MM.1S (cell line): Measurements from ENCODE around the gene SLC35B4.

Source experiments
- DNase-seq: peaks from one replicate; pipeline ENCODE4 v3.0.0-alpha.2; 2015
- H2AFZ ChIP-seq: fragments of 300-600 bp; sonication (generic); 2 replicates; pipeline ENCODE4 v1.6.0; 2016; ENCODE audit warnings: antibody characterized with exemption, low read length
- H3F3A ChIP-seq: fragments of 300-600 bp; sonication (generic); 2 replicates; pipeline ENCODE4 v1.6.1; 2016; ENCODE audit warnings: mild to moderate bottlenecking, antibody characterized with exemption, low read length, moderate library complexity, mixed read lengths; ENCODE audit not compliant: insufficient read depth
- H3K27ac ChIP-seq: fragments of 300-600 bp; sonication (generic); 2 replicates; pipeline ENCODE4 v1.5.1; 2016; ENCODE audit warnings: mild to moderate bottlenecking, low read length
- H3K27me3 ChIP-seq: fragments of 300-600 bp; sonication (generic); replicated peaks from 2 replicates; pipeline ENCODE4 v1.6.0; 2016; ENCODE audit warnings: low read length; ENCODE audit not compliant: insufficient read depth
- H3K36me3 ChIP-seq: fragments of 300-600 bp; sonication (generic); replicated peaks from 2 replicates; pipeline ENCODE4 v1.6.1; 2016; ENCODE audit warnings: mild to moderate bottlenecking, low read length, mixed read lengths; ENCODE audit not compliant: insufficient read depth
- H3K4me1 ChIP-seq: fragments of 300-600 bp; sonication (generic); 2 replicates; pipeline ENCODE4 v1.6.1; 2016; ENCODE audit warnings: low read length, mixed read lengths
- H3K4me2 ChIP-seq: fragments of 300-600 bp; sonication (generic); 2 replicates; pipeline ENCODE4 v1.6.0; 2016; ENCODE audit warnings: low read depth, low read length
- H3K4me3 ChIP-seq: fragments of 300-600 bp; sonication (generic); 2 replicates; pipeline ENCODE4 v1.5.1; 2016; ENCODE audit warnings: low read length, mixed read lengths
- H3K79me2 ChIP-seq: fragments of 300-600 bp; sonication (generic); 2 replicates; pipeline ENCODE4 v1.6.1; 2016; ENCODE audit warnings: mixed run types, low read length, mixed read lengths
- H3K9ac ChIP-seq: fragments of 300-600 bp; sonication (generic); 2 replicates; pipeline ENCODE4 v1.6.1; 2016; ENCODE audit warnings: low read length, mixed read lengths
- H3K9me2 ChIP-seq: fragments of 300-600 bp; sonication (generic); replicated peaks from 2 replicates; pipeline ENCODE4 v1.6.1; 2016; ENCODE audit warnings: mild to moderate bottlenecking, low read length, mixed read lengths; ENCODE audit not compliant: insufficient read depth
- H3K9me3 ChIP-seq: fragments of 300-600 bp; sonication (generic); replicated peaks from 2 replicates; pipeline ENCODE4 v1.6.1; 2016; ENCODE audit warnings: mild to moderate bottlenecking, low read length, mixed read lengths; ENCODE audit not compliant: insufficient read depth
- H4K20me1 ChIP-seq: fragments of 300-600 bp; sonication (generic); 2 replicates; pipeline ENCODE4 v1.6.1; 2016; ENCODE audit warnings: mild to moderate bottlenecking, low read length, moderate library complexity, mixed read lengths; ENCODE audit not compliant: insufficient read depth
- CTCF ChIP-seq: fragments of 300-600 bp; sonication (generic); IDR thresholded peaks from 2 replicates; pipeline ENCODE4 v1.5.1; 2016; ENCODE audit warnings: antibody characterized with exemption, low read length, mixed read lengths
- EZH2 ChIP-seq: fragments of 300-600 bp; sonication (generic); optimal IDR thresholded peaks from 2 replicates; pipeline ENCODE3; 2017; ENCODE audit warnings: low read depth, mild to moderate bottlenecking, antibody characterized with exemption, low read length, mixed read lengths
- EZH2phosphoT487 ChIP-seq: fragments of 300-600 bp; sonication (generic); IDR thresholded peaks from 2 replicates; pipeline ENCODE4 v1.6.1; 2018; ENCODE audit warnings: antibody characterized with exemption, low read length

The SLC35B4 gene

GRCh38 chr7:134330974-134331373 is 14.2 kb upstream of the SLC35B4 start:
- H3K4me3 ChIP-seq = no peak overlapping the region
- H3K4me1 ChIP-seq = peaks cover 22% of the 10 kb centered on the region
- no peaks in the 10 kb centered on the region for H3K9me2 ChIP-seq
- H3K27ac ChIP-seq = no peak overlapping the region
- no peak for DNase-seq
- no peaks in the 10 kb centered on the region for H3K79me2 ChIP-seq
- no peaks in the 10 kb centered on the region for H3K36me3 ChIP-seq
- H4K20me1 ChIP-seq = no peaks in the 10 kb centered on the region
- no peaks in the 10 kb centered on the region for H3F3A ChIP-seq
- no peak for TF ChIP-seq EZH2
- no peak for TF ChIP-seq CTCF
- TF ChIP-seq EZH2phosphoT487 = no peak
- no peak overlapping the region for H2AFZ ChIP-seq
- no peaks in the 10 kb centered on the region for H3K27me3 ChIP-seq
- H3K4me2 ChIP-seq = no peak overlapping the region
- no peaks in the 10 kb centered on the region for H3K9me3 ChIP-seq
- H3K9ac ChIP-seq = no peak overlapping the region

DNA sequence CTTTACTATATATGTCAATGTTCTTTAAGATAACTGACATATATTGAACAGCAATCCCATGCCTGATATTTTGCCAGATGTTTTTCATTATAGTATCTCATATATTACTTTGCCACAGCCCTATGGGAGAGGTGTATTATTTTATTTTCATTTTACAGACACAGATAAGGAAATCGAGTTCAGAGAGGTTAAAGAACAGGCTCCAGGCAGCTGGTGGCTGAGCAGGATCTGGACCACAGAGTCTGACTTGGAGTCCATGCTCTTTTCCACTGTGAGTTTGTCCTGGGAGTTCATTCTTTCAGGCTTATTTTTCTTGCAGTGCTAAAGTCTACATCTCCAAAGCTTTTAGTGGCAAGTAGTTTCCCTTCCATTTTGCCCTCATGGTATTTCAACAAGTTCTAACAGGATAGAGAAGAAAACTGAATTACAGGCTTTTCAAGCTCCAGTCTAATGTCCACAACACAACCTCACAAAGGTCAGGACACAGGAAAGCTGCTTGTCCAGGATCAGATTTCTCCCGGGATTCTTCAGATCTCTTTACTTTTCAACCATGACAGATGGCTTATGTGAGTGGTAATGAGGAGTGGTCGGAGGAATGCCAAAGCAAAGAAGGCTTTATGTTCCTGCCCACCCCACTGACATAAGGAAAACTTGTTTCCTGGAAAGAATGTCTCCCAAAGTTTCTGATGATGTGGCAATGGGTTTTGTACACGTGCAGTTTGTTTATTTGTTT is 13.1 kb upstream of the SLC35B4 start:
- no peaks in the 10 kb centered on the region for H3K9me2 ChIP-seq
- no peak overlapping the region for H3K4me2 ChIP-seq
- H3K79me2 ChIP-seq = no peaks in the 10 kb centered on the region
- H3K4me3 ChIP-seq = no peak overlapping the region
- H3K9ac ChIP-seq = no peak overlapping the region
- no peaks in the 10 kb centered on the region for H3K27me3 ChIP-seq
- TF ChIP-seq CTCF (no peak), EZH2phosphoT487 (no peak), EZH2 (no peak)
- peaks cover 26% of the 10 kb centered on the region for H3K4me1 ChIP-seq
- no peaks in the 10 kb centered on the region for H4K20me1 ChIP-seq
- no peaks in the 10 kb centered on the region for H3K36me3 ChIP-seq
- no peaks in the 10 kb centered on the region for H3F3A ChIP-seq
- no peak for DNase-seq
- H2AFZ ChIP-seq = no peak overlapping the region
- no peak overlapping the region for H3K27ac ChIP-seq
- H3K9me3 ChIP-seq = no peaks in the 10 kb centered on the region

GRCh38 chr7:134328900-134329299 is 12.2 kb upstream of the SLC35B4 start:
- H3K4me2 ChIP-seq = peak overlapping the region; percentile 40
- H3K9me2 ChIP-seq = no peaks in the 10 kb centered on the region
- H3K36me3 ChIP-seq = no peaks in the 10 kb centered on the region
- peak overlapping the region; percentile 3; the same call in 1 of the 2 replicates for H3K27ac ChIP-seq
- no peaks in the 10 kb centered on the region for H3K27me3 ChIP-seq
- no peak overlapping the region for H3K9ac ChIP-seq
- H3K4me1 ChIP-seq = peaks cover 26% of the 10 kb centered on the region
- H3K9me3 ChIP-seq = no peaks in the 10 kb centered on the region
- H2AFZ ChIP-seq = peak overlapping the region; percentile 24; the same call in 1 of the 2 replicates
- no peaks in the 10 kb centered on the region for H3F3A ChIP-seq
- DNase-seq = peak; percentile 49
- TF ChIP-seq EZH2phosphoT487 (no peak), CTCF (no peak), EZH2 (no peak)
- H3K4me3 ChIP-seq = no peak overlapping the region
- no peaks in the 10 kb centered on the region for H3K79me2 ChIP-seq
- H4K20me1 ChIP-seq = no peaks in the 10 kb centered on the region
